Activated CD8-positive, alpha-beta T cell treated with anti-CD3 and anti-CD28 coated beads for 36 hours (primary cell): ENCODE data around the gene SND1. TPM values are rescaled to one million over a fixed set of nuclear protein-coding genes. Genes with fewer than 3 reads are reported as not detected.

Experiments used
- ATAC-seq: fragments of 200-7000 bp; cut with Tn5 transposase; one replicate; pipeline ENCODE4 v1.10.0; 2021; ENCODE audit warnings: mild to moderate bottlenecking, moderate library complexity
- CTCF ChIA-PET: fragments of 350-600 bp; sonication (Branson Sonifier 250); formaldehyde crosslinking; loops from one replicate; lab custom pipeline; 2021; ENCODE audit warnings: antibody characterized with exemption; lab: Charles Lee
- POLR2A ChIA-PET: fragments of 350-600 bp; sonication (Branson Sonifier 250); formaldehyde crosslinking; loops from one replicate; lab custom pipeline; 2021; ENCODE audit warnings: antibody characterized with exemption; lab: Charles Lee
- DNase-seq: peaks from one replicate; pipeline ENCODE4 v3.0.0-alpha.2; 2020
- H3K27ac Mint-ChIP-seq: one replicate; pipeline ENCODE4 v1.8.0; 2021; ENCODE audit warnings: mild to moderate bottlenecking, mixed read lengths
- H3K27me3 Mint-ChIP-seq: one replicate; pipeline ENCODE4 v1.8.0; 2021; ENCODE audit warnings: mixed read lengths
- H3K36me3 Mint-ChIP-seq: one replicate; pipeline ENCODE4 v1.8.0; 2021; ENCODE audit warnings: low read depth, mixed read lengths
- H3K4me1 Mint-ChIP-seq: one replicate; pipeline ENCODE4 v1.8.0; 2021; ENCODE audit warnings: low read depth, mixed read lengths
- H3K4me3 Mint-ChIP-seq: one replicate; pipeline ENCODE4 v1.8.0; 2021; ENCODE audit warnings: mild to moderate bottlenecking, moderate library complexity, mixed read lengths
- H3K9me3 Mint-ChIP-seq: one replicate; pipeline ENCODE4 v1.8.0; 2021; ENCODE audit warnings: mixed read lengths
- CTCF ChIP-seq: fragments of 200-600 bp; IDR thresholded peaks from one replicate; pipeline ENCODE4 v1.8.0; 2022; ENCODE audit warnings: antibody characterized with exemption, mild to moderate bottlenecking
- intact Hi-C: fragments of 100-400 bp; cut with micrococcal nuclease; formaldehyde crosslinking; loops from one replicate; pipeline ENCODE4 v1.10.0; 2022
- total RNA-seq, 2 experiments: library from RNA; stranded (reverse); gene quantifications; one replicate each; pipeline ENCODE4 v1.2.3, GENCODE V29; 2021

SND1 gene
- total RNA-seq, 2 experiments from 2014 or later: 206 to 208 TPM

GRCh38 chr7:127993987-127994386, 342.0 kb downstream of the SND1 start:
- ChIA-PET CTCF (no interaction called here), POLR2A (interaction anchor here (0.6 kb wide), 1 partner anchor 114 kb away, joined by 3 read pairs; no protein-coding TSS in a partner anchor)
- Mint-ChIP-seq H3K27ac (no peak overlapping the region), H3K4me3 (no peak overlapping the region), H3K4me1 (no peaks in the 10 kb centered on the region), H3K27me3 (no peaks in the 10 kb centered on the region), H3K36me3 (peaks cover 37% of the 10 kb centered on the region), H3K9me3 (no peaks in the 10 kb centered on the region)
- DNase-seq (no peak), ATAC-seq (no peak)
- intact Hi-C loops: no loop called here
- no peak for TF ChIP-seq CTCF

GRCh38 chr7:127995156-127995880, 343.3 kb downstream of the SND1 start:
- ChIA-PET POLR2A (no interaction called here), CTCF (no interaction called here)
- Mint-ChIP-seq H3K9me3 (no peaks in the 10 kb centered on the region), H3K4me3 (no peak overlapping the region), H3K36me3 (peaks cover 35% of the 10 kb centered on the region), H3K27me3 (no peaks in the 10 kb centered on the region), H3K27ac (no peak overlapping the region), H3K4me1 (no peaks in the 10 kb centered on the region)
- TF ChIP-seq CTCF: no peak
- ATAC-seq (no peak), DNase-seq (no peak)
- intact Hi-C loops: no loop called here

GRCh38 chr7:127995881-127996215, 343.9 kb downstream of the SND1 start:
- Mint-ChIP-seq H3K4me1 (no peaks in the 10 kb centered on the region), H3K4me3 (no peak overlapping the region), H3K27ac (no peak overlapping the region), H3K27me3 (no peaks in the 10 kb centered on the region), H3K9me3 (no peaks in the 10 kb centered on the region), H3K36me3 (peaks cover 31% of the 10 kb centered on the region)
- ATAC-seq (no peak), DNase-seq (no peak)
- intact Hi-C loops: no loop called here
- CTCF ChIA-PET: no interaction called here
- POLR2A ChIA-PET: no interaction called here
- TF ChIP-seq CTCF: no peak

GRCh38 chr7:127996253-127997071, 344.5 kb downstream of the SND1 start:
- ChIA-PET CTCF (no interaction called here), POLR2A (interaction anchor here (0.7 kb wide), 1 partner anchor 10 kb away, joined by 3 read pairs; no protein-coding TSS in a partner anchor)
- intact Hi-C loops: no loop called here
- no peak overlapping the region for H3K4me3 Mint-ChIP-seq
- no peak for TF ChIP-seq CTCF
- H3K36me3 Mint-ChIP-seq: peaks cover 30% of the 10 kb centered on the region
- H3K4me1 Mint-ChIP-seq: no peaks in the 10 kb centered on the region
- no peak for DNase-seq
- no peak overlapping the region for H3K27ac Mint-ChIP-seq
- H3K9me3 Mint-ChIP-seq: no peaks in the 10 kb centered on the region
- no peak for ATAC-seq
- H3K27me3 Mint-ChIP-seq: no peaks in the 10 kb centered on the region
